ENCODE measurements around the gene OR2B2.

OR2B2 gene

DNA sequence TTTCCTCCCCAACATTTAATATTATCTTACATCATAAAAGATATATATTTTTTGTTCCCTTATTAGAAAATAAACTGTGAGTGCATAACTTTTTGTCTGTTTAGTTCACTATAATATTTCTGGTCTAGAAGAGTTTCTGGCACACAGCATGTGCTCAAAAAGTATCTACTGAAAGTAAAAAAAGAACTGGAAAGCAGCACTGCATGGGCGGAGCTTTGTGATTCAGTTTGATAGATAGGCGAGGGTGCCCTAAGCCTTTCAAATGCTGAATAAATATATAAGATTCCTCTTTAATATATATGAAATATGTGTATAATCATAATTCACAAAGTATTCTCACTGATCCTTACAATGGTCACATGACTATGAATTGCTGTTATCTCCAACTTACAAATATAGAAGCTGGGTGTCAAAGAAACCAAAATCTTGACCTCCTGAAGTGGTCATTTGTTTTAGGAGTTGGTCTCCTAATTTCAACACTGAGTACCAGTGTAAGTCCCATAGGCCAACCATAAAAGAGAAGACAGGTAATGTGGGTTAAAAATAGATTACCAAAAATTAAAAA, 50.8 kb downstream of the OR2B2 start:
- TF ChIP-seq, protein P1, sequence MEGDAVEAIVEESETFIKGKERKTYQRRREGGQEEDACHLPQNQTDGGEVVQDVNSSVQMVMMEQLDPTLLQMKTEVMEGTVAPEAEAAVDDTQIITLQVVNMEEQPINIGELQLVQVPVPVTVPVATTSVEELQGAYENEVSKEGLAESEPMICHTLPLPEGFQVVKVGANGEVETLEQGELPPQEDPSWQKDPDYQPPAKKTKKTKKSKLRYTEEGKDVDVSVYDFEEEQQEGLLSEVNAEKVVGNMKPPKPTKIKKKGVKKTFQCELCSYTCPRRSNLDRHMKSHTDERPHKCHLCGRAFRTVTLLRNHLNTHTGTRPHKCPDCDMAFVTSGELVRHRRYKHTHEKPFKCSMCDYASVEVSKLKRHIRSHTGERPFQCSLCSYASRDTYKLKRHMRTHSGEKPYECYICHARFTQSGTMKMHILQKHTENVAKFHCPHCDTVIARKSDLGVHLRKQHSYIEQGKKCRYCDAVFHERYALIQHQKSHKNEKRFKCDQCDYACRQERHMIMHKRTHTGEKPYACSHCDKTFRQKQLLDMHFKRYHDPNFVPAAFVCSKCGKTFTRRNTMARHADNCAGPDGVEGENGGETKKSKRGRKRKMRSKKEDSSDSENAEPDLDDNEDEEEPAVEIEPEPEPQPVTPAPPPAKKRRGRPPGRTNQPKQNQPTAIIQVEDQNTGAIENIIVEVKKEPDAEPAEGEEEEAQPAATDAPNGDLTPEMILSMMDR (IDR thresholded peaks at IDR 0.05; ENCODE audit: low read length, missing control alignments), result no peak
- no peak for DNase-seq (ENCODE audit: low read depth)
- H3K4me3 ChIP-seq (replicated peaks; ENCODE audit: low read depth, low read length), result no peak overlapping the region
